DMS79 (cell line): ENCODE measurements around the gene ADRA2A.

Experiments
- DNase-seq: peaks from one replicate; lab custom pipeline; 2025; lab: John Stamatoyannopoulos, UW

The ADRA2A gene

DNA sequence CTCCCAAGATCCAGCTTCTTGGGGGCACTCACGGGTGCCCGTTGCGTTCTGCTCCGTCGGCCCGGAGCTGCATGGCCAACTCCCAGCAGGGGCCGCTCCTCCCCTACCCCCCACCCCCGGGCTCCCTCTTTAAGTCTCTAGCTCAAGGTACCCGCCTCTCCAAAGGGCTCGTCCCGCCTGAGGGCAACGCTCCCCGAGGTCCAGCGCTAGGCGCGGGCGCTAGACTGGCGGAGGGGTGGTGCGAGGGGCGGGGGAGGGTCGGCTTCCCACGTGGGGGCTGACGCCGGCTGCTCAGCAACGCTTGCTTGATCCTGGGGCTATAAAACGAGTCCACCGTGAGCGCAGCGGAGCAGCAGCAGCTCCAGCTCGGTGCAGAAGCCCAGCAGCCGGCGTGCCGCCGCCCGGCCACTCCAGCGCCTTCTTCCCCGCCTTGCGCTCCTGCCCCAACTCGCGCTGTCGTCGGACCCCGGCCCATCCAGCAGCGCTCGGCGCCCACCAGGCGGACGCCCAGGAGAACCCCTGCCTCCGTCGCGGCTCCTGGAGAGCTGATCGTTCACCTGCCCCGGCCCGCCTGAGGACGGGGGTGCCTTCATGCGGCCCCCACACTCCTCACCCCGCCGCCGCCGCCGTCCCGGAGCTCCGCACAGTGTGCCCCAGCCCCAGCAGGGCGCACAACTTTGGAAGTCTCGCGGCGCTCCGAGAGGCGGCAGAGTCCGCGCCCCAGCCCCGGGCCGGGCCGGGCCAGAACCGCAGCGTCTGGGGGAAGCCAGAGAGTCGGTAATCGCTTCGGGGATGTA is at the start of gene ADRA2A:
TSS of gene ADRA2A (plus strand) at position 348 of the 797 bp plus-strand sequence. CDS start 968 bp downstream, outside the sequence.
- DNase-seq = peak; percentile 66

DNA sequence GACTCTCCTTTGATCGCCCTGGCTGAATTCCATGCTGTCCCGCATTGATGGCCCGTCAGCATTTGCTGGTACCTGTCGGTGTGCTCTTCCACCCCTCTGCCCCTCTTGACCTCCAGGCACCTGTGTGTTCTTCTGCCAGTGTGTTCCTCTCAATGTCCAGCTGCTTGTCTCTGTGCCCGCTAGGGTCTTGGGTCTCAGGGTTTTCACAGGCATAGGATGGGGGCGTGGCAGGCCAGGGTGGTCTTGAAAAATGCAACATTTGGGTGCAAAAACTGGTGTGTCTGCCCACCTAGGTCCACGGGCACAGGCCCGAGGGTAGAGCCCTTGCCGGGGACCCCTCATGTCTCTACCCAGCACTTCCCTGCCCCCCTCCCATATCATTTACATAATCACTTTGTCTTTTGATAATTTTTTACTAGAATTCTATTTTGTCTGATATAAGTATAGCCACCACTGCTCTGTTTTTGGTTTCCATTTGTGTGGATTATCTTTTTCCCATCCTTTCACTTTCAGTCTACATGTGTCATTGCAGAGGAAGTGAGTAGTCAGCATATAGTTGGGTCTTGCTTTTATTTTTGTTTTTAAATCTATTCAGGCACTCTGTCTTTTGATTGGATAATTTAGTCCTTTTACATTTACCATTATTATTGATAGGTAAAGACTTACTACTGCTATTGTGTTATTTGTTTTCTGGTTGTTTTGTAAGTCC is 46.6 kb upstream of the ADRA2A start:
- DNase-seq = no peak

DNA sequence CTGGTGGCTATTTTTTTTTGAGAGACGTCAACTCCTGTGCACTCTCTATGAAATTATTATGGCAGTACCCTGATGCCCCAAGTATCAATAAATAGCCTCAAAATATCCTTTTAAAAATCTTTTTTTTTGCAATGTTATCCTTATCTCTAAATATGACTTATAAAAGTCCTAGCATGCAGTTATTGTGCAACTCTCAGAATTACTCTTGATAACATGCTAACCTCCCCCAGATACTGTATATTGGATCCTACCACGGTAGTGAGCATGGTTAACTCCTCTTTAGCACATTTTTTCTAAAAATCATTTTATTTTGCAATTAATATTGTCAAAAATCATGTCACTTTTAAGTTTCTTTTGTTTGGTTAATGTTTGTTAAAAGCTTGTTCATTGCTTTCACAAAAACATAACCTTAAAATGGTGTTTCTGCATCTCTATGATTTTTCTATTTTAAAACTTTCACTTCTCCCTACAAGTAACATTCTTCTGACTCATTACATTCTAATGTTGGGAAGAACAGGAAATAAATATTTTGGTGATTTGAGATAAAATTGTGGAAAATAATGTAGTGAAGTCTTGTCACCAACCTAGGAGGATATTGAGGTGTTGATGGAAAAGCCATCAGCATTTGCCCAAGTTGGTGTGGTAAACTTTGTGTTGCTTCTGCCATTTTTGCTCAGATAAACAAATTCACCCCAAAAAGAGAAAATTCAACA is 42.1 kb upstream of the ADRA2A start:
- no peak for DNase-seq

DNA sequence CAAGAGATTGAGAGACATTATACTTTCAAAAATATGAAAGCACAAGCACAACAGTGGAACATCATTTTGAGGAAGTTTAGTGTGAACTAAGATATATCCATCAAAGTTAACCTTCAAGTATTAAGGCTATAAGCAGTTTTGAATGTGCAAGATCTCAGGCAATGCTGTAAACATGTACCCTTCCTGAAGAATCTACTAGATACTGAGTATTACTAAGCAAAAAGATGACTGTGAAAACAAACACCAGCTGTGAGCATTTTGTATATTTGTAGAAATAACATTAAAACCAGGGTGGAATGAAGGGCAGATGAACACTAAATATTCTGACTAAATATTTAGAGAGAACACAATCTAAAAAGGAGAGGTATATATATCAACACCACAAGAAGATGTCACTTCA is 41.3 kb upstream of the ADRA2A start:
- DNase-seq = no peak

DNA sequence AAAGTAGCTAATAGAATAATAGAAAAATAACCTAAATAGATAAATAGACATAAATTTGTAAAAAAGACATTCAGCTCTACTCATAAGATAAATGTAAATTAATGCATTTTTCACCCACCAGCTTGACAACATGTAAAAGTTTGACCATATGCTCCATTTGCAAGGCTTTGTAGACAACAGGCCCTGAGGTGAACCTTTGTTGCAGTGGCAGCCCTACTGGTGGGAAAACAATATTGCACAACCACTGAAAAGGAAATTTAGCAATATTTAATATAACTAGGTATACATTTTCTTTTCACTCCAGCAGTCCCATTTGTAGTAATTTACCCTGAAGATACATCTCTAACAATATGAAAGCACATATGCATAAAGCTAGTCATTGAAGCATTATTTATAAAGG is 39.0 kb upstream of the ADRA2A start:
- no peak for DNase-seq

DNA sequence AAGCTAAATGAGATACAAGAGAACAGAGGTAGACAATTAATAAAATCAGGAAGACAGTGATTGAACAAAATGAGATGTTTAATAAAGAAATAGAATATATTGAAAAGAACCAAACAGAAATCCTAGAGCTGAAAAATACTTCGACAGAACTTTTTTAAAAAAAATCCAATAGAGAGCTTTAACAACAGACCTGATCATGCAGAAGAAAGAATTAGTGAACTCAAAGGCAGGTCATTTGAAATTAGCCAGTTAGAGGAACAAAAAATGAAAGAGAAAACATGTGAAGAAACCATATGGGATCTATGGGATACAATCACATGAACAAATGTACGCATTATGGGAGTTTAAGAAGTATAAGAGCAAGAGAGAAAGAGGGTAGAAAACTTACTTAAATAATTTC is 37.3 kb upstream of the ADRA2A start:
- DNase-seq = no peak

DNA sequence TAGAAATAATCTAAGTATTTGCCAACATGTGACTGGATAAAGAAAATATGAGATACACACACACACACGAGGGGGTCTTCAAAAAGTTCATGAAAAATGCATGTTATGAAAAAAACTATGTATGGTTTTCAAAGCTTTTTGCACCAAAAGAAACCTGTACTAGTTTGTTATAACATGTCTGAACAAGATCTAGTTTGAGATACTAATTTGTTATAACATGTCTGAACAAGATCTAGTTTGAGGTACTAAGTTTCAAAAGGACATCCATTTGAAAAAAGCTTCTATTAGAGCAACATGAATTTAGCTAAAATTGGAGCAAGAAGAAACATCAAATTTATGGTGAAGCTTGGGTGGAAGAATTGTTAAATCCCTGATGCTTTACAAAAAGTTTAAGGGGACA is 19.8 kb upstream of the ADRA2A start:
- no peak for DNase-seq

DNA sequence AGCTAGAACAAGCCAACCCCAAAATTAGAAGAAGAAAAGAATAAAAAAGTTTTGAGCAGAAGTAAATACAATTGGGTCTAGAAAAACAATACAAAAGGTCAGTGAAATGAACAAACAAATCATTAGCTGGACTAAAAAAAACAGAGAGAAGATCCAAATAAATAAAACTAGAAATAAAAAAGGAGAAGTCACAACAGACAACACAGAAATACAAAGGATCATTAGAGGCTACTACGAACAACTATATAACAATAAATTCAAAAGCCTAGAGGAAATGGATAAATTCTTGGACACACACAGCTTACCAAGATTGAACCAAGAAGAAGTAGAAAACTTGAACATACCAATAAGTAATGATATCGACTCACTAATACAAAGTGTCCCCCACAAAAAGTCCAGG is 13.4 kb upstream of the ADRA2A start:
- DNase-seq = no peak

DNA sequence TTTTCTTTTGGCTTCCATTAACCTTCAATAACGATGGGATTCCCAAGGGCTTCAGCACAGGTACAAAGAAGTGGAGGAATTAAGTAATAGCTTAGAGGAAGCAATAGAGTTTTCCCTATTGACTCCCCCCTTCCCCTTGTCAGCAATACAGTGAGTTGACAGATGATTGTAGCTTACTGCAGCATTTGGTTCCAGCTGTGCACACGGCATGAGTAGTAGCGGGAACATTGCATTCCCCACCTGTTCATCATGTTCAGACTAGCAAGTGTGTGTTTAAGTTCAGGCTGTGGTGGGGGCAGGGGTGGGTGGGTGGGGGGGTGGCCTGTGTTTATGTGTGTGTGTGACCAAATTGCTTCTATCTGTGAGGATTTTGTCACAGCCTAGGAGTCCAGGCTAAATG is 4.6 kb upstream of the ADRA2A start:
- no peak for DNase-seq

DNA sequence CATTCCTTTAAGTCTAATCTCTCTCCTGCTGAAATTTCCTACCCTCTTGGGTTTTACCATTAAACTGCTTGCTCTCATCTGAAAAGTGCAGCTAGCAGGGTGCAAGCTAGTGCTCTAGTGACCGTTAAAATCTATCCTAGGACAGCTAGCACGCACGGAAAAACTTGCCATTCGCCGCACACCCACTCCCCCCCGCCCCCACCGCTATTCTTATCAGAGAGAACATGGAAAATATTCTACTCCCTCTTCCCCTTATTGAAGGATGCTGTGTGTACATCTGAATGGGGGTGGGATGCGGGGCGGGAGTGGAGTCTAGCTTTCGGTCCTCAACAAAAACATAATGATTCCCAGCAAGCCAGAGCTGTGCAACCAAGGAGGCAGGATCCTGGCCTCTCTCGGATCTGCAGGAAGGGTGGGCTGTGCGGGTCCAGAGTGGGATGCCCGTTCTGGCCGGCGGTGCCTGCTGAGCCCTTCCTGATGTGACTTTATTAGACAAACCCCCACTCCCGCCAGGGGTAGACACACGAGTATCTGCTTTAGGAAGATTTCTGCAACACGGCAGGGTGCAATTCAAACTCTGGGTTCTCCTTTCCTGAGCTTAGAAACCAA is 1.1 kb upstream of the ADRA2A start:
- DNase-seq = no peak

DNA sequence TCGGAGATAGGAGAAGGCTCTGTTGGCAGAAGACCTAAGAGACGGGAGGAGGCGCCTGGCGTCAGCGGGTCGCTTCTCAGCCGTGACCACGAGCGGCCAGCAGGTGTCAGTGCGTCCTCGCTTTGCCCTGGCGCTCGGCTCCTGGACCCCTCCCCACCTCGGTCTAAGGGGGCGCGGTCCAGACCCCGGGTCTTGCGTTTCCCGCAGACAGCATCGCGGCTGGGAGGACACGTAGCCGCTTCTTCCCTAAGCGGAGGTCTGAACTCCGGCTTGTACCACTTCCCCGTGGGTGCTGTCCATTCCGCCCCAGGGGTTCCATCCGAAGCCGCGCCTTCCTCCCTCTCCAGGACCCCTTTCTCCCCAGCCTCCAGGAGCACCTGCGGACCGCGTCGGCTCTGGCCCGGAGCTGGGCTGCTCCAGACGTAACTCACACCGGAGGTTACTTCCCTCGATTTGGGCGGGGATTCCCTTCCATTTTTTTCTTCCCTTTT is 593 bp upstream of the ADRA2A start:
- peak; percentile 30 for DNase-seq

DNA sequence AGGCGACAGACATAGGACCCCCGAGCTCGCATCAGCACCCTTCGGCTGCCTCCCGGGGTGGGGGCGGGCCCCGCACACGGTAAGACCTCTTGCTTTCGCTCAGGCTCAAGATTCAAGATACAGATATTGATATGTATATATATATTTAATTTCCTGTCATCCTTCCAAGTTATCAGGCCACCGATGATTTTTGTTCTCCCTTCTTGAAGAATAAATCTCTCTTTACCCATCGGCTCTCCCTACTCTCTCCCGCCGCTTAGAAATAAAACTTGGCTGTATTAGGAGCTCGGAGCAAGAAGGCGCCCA is 603 bp downstream of the ADRA2A start:
- DNase-seq = no peak

DNA sequence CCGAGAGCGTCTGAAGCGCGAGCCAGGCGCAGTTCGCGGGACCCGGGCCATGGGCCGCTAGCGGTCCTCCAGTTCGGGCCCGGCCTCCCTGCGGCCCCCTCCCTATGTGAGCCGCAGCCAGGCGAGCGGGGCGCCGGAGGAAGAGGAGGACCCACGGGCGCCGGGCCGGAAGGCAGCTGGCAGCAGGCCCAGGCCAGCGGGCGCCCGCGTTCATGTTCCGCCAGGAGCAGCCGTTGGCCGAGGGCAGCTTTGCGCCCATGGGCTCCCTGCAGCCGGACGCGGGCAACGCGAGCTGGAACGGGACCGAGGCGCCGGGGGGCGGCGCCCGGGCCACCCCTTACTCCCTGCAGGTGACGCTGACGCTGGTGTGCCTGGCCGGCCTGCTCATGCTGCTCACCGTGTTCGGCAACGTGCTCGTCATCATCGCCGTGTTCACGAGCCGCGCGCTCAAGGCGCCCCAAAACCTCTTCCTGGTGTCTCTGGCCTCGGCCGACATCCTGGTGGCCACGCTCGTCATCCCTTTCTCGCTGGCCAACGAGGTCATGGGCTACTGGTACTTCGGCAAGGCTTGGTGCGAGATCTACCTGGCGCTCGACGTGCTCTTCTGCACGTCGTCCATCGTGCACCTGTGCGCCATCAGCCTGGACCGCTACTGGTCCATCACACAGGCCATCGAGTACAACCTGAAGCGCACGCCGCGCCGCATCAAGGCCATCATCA is 1.1 kb downstream of the ADRA2A start:
- DNase-seq = peak; percentile 7

DNA sequence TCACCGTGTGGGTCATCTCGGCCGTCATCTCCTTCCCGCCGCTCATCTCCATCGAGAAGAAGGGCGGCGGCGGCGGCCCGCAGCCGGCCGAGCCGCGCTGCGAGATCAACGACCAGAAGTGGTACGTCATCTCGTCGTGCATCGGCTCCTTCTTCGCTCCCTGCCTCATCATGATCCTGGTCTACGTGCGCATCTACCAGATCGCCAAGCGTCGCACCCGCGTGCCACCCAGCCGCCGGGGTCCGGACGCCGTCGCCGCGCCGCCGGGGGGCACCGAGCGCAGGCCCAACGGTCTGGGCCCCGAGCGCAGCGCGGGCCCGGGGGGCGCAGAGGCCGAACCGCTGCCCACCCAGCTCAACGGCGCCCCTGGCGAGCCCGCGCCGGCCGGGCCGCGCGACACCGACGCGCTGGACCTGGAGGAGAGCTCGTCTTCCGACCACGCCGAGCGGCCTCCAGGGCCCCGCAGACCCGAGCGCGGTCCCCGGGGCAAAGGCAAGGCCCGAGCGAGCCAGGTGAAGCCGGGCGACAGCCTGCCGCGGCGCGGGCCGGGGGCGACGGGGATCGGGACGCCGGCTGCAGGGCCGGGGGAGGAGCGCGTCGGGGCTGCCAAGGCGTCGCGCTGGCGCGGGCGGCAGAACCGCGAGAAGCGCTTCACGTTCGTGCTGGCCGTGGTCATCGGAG is 1.8 kb downstream of the ADRA2A start:
- DNase-seq = no peak

DNA sequence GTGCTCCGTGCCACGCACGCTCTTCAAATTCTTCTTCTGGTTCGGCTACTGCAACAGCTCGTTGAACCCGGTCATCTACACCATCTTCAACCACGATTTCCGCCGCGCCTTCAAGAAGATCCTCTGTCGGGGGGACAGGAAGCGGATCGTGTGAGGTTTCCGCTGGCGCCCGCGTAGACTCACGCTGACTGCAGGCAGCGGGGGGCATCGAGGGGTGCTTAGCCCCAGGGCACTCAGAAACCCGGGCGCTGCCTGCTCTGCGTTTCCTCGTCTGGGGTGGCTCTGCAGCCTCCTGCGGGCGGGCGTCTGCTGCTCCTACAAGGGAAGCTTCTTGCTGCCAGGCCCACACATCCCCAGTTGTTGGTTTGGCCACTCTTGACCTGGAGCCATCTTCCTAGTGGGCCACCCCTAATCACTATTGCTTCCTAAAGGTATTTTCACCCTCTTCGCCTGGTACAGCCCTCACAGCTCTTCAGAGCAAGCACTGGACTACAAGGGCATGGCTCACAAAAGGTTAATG is 2.5 kb downstream of the ADRA2A start:
- no peak for DNase-seq

DNA sequence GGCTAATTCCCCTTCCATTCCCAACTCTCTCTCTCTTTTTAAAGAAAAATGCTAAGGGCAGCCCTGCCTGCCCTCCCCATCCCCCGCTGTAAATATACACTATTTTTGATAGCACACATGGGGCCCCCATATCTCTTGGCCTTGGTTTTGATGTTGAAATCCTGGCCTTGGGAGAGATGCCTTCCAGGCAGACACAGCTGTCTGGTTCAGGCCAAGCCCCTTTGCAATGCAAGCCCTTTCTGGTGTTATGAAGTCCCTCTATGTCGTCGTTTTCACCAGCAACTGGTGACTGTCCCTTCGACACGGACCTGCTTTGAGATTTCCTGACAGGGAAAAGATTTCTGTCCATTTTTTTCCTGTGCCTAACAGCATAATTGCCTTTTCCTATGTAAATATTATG is 3.0 kb downstream of the ADRA2A start:
- no peak for DNase-seq

DNA sequence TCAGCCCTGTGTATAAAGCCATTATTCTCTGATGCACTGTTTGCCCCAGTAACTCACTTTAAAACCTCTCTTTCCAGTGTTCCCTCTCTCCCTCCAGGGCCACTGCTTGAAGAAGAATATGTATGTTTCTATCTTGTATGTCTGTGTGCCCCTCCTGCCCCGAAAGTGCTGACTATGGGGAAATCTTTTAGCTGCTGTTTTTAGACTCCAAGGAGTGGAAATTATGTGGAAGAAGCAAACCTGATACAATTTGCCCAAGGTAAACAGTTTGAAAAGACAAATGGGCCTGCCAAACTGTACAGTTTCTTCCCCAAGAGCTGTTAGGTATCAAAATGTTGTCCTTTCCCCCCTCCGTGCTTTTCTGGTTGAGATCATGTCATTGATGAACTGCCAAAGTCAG is 3.4 kb downstream of the ADRA2A start:
- DNase-seq = no peak

DNA sequence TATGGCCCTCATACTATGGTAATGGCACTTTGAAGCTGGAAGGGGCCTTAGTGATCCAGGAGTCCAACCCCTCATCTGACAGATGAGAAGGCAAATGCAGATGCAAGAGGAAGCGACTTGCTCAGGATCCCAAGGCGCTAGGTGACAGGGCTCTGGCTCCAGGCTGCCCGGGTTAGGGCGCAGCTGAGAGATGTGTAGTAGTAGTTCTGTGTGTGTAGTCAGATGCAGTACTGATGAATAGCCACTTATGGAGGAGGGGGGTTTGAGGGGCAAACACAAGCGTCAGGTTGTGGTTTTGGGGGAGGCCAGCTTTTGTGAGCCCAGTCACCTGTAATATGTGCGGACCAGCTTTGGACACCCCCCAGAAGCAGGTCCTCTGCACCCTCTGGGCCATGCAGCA is 4.8 kb downstream of the ADRA2A start:
- DNase-seq = no peak

DNA sequence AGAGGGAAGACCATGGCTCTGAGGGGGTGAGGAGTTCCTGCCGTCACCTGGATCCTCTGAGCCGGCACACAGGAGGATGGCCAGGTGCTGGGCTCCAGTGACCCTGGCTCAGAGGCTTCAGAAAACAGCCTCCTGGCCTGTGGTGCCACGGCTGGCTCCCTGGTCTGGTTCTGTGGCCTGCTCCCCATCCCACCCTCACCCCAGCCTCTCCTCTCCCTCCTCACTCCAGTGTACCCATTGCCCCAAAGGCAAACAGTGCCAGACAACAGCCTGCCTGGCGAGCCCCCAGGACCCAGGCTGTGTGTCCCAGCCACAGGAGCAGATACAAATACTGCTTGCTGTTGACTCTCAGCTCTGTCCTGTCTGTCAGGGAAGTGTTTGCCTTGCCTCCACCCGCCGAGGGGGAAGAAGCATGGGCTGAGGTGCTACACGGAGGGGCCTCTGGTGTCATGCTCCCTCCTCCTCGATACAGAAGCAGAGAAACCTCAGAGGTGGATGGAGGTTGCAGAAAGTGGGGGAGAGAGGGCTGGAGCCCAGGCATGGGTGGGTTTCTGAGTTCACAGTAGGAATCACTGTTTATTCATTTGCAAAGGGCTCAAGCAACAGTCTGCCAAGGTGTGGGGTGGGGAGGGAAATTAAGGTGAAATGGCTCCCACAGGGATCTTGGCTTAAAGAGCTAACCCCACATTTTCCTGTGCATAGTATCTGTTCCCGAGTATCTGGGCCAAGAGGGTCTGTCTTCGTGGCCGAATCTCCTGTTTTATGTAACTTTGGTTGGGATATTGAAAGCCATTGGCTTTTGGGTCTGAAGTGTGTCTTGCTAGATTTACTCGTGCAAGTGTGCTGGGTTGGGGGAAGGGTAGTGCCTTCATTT is 5.5 kb downstream of the ADRA2A start:
- DNase-seq = no peak
